Fibroblast of skin of left biceps (primary cell): ENCODE data around the gene PAPPA.
A peak's percentile ranks its signal among the peaks of the same experiment; 100 is the strongest.

Source experiments
- DNase-seq, 2 experiments: peaks; one replicate each; pipeline ENCODE4 v3.0.0-alpha.2; 2013; ENCODE audit warnings: low read depth in 2 of 2

PAPPA gene

DNA sequence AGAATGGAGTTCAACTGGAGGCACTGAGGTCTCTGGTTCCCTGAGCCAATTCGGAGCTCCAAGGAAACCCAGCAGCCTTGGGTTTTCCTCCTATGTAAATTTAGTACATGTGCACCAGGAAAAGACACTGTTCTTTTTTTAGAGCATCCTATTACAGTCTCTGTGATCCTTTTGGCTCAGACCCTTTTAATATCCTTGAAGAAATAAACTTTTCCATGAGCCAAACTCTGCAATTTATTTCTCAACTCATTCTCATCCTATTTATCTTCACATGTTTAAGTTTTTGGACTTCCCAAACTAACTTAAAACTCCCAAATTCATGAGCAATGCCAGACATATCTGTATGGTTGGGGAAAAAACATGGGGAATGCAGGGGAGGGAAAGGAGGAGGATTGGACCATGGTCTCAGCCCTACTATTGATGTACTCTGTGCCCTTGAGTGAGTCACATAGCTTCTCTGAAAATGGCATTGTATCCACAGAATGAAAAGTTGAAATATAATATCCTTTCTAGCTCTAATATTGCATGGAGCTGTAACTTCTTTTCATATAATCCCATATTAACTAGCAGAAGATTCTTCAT, 76.6 kb downstream of the PAPPA start:
- DNase-seq = no peak

DNA sequence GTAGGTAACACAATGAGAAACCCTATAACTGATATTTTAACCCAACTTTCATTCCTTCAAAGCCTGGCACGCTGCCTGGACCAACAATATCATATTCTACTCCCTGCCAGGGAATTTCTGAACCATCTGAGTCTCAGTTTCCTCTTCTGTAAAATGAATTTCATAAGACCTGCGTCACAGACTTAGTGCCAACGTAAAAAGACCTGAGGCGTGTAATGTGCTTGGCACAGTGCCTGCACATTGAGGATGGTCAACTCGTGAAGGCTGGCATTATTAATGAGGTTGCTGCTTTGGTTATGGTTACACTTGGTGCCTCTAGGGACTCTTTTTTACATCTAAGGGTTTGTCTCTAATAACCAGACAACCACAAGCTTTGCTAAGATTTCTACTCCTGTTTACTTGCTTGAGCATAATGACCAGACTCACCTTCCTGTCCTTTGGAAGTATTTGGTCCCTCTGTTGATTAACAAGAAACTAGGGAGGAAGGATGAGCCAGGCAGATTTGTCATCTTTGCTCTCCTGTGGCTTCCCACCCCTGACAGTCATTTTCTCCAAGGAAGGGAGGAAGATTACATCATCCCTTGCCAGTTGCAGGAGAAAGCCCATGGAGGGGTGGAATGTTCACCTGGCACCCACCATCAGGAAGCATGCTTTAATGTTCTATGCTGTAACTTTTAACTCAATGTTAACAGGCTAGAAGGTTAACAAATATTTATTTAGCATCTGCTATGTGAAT, 79.0 kb downstream of the PAPPA start:
- no peak for DNase-seq

DNA sequence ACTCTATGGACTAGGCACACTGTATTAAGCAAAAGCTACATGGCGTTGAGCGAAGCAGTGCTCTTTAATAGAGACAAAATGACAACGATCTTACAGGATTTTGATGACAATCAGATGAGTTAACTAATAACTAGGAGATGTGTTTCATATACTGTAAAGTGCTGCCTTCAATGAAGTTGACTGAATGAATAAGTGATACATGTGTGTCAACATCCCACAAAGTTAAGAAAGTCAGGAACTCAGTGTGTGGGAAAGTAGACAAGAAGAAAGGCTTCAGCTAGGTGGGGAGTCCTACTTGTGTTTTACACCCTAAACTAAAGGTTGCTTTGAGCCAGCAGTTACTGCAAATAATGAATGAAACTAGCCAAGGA, 79.6 kb downstream of the PAPPA start:
- no peak for DNase-seq

DNA sequence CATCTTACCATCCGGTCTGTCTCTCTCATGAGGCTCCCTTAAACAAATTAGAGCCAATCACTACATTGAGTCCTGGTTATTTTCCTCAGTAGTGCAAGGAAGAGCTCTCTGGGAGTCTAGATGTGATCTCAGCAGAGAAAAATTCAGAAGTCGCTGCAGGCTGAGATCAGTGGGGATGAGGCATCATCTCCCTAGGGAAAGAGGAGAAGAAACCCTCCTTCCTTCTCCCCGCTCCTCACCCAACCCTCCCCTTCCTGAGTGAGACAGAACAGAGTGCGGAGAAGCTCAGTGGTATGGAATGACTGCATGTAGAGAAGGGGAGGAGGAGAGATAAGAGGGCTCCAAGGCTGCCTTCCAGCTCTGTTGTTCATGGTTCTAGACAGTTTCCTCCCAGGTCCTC, 80.5 kb downstream of the PAPPA start:
- DNase-seq = peak; percentile 97 to 98

DNA sequence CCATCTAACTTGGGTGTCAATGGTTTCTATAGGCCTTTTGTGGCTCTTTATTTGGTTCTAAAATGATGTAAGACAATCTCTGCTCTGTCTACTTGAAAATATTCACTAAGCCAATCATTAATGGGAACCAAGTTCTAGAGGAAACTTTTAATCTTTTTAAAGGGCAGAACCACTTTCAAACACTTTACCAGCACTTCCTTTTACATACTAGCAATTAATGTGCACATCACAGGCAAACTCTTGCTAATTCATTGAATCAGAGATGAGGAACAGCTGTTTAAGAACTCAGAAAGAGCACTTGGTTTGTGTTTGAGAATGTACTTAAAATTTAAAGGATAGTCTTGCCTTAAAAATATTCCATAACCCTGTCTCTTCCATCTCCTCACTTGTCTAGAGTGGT, 83.4 kb downstream of the PAPPA start:
- DNase-seq = no peak

DNA sequence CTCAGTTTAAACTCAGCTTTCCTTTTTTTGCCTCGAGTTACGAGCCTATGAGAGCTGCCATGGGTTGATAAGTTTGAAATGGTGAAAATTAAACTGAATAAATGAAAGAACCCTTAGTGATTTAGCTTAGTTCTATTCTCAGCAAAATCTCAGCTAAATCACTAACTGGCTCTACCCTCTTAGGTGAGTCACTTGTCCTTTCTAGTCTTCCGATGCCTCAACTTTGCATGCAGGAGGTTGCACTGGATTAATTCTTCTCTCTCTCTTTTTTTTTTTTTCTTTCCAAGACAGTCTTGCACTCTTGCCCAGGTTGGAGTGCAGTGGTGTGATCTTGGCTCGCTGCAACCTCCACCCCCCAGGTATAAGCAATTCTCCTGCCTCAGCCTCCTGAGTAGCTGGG, 83.9 kb downstream of the PAPPA start:
- DNase-seq = no peak

DNA sequence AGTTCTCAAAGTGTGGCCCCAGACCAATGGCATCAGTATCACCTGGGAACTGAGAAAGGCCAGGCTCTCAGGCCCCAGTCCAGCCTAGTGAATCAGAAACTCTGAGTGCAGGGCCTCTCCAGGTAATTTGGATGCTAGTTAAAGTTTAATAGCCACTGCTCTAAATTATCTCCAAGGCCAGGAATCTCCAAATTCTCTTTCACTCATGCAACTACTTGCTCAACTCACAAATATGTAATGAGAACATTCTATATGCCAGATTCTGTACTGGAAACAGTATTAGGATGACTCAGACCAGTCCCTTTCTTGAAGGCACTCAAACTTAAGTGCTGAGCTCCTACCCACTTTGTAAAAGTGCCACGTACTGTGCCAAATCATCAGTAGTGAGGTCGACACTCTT, 84.6 kb downstream of the PAPPA start:
- DNase-seq = peak; percentile 67 to 72

DNA sequence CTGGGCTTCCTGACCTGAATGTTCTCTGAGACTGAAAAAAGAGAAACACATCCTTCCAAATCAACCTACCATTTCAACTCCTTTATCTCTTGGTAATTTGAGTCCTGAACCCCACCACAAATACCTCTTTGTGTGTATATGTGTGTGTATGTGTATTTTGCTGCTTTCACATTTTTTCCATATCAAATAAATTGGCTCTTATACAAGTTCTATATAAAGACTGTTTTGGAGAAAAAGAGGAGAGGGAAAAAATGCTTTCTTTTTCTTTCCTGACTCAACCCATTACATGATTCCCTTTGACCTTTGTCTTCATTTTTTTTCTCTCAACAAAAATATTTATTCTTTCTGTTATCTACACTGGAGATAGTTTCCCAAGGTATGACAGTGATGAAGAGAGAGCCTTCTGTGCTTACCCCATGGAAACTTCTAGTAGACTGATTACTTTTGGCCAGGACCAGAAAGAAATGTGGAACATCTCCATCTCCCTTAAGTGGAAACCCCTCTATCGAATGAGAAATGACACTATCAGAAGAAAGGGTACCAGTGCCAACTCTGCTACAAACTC, 85.3 kb downstream of the PAPPA start:
- DNase-seq = no peak

DNA sequence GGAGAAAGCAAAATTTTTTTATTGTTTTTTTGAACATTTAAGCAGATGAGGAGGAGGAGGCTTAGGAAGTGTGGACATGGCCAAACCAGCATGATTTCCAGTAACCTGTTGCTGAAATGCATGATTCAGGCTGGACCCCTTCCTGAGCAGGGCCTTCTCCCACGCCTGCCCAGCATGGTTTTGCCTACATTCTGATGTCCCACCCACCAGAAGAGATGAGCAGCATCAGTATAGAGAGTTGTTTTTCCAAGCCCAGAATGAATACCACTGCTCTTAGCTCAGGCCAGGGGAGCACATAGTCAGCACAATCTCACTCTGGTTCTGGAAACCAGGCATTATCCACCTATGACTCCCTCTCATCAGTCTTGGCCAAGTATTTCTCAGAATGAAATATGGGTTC, 90.1 kb downstream of the PAPPA start:
- DNase-seq = no peak

DNA sequence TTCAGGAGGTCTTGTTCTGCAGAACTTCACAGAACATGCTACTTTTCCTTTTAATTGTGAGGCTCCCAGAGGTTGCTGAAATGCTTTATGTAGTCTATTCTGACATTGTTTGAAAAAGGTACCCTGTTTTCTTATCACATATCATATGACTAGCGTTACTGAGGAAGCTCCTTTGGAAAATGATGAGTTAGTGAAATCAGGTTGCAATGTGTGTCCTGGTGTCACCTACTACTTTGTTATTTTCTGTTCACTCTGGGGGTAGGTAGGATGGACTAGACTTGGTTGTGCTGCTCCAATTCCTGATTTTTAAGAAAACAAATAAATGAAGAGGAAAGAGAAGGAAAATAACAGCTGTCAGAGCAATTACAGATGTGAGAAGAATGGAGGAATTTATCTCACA, 93.7 kb downstream of the PAPPA start:
- DNase-seq = no peak

DNA sequence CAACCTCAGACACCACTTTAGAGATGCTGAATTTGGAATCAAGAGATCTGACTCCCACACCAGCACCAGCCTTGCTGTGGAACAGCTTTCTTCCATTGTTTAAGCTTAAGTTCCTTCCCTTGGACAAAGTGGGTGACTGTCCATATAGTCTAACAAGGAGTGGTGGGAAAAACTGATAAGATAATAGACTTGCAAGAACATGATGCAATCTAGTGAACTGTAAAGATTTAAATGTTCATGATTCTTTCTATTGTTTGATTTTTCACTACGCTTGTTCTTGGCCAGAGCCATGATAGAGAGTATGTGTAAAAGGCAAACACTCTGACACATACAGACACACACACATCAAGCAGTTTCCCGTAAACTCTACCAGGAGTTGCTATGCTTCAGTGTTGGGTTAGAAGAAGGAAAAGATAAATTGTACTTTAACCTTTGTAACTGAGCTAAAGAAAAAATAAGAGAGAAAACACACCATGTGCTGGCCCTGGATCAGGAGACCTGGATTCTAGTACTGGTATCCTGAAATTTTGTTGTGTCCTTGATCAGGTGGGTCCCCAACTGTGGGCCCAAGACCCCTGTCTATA, 94.3 kb downstream of the PAPPA start:
- DNase-seq = no peak

DNA sequence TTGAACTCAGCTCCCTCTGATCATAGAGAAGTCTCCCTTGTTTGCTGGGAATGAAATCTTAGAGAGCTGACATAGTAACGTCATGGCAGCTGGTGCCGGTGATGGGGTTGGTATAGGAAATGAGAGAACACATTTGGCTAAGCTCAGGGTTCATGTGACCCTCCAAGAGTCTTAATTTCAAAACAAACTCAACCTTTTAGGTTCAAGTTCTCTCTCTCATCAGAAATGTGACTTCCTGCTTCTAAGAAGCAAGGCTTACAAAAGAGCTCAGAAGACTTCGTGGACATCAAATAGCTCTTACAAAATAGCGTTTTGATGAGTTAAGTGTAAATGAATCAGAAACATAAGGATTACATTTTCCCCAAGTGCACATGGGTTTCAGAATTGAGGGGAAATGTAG, 97.3 kb downstream of the PAPPA start:
- DNase-seq = peak in 1 of 2 experiments; percentile 31

DNA sequence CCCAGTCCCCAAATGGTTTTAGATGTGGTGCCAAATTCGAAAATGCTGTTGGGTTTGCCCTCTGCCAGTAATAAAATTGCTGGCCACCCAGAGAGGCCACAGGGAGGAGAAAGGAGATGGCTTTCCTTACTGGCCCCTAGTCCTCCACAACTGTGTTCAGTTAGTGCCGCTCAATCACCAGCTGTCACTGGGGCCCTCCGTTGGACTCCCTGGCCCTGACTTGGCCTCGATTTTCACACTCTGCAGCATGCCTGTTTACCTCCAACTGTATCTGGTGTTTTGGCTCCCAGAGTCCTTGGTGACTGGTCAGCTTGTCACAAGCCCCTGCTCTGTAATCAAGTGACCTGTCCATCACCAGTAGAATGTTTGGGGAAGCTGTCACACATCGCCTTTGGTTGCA, 97.8 kb downstream of the PAPPA start:
- DNase-seq = no peak

DNA sequence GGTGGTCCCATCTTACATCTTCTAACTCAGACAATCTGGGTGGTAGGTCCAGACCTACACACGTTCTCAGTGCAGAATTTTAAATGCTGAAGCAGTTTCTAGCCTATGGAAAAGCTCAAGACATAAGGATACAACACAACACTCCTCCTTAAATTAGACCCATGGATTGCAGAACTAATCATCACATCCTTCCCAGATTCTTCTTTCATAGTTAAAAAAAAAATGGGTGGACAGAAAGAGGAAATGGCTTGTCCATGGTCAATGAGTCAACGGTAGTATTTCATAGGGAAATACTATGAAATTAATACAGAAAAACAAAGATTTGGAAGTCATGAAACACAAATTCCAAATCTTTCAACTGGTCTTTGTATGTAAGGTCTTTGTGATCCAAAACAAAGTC, 106.9 kb downstream of the PAPPA start:
- no peak for DNase-seq

DNA sequence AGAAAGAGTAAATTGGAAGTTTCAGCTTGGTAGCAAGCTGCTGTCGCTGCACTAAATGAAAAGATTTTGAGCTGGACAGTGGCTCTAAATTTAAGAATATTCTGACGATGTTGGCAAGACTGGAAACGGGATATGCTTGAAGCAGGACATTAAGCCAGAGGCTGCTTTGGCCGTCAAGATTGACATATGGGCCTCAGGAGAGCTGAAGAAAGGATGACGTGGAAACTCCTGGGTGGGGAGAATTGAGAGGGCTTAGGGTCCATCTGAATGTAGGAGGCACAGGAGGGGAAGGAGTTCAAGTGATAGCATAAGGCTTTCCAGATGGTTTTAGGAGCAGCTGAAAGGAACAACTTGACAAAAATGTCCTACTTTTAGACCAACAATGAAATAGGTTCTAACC, 108.9 kb downstream of the PAPPA start:
- DNase-seq = no peak

DNA sequence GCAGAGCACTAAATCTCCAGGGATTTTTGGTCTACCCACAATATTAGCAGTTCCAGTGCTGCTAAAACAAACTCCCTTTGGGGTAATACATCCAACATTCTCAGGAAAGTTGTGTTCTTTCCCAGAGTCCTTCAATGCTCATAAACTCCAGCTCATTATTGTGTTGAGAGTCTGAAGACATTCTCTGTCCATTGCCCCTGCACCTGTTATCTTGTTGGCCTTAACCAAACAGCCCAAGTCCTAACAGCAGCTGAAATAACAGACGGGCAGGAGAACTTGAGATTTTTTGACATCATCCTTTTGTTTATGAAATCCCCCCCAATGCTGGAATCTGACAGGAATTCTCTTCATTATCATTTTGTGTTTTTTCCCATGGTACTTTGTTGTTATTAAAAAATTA, 110.8 kb downstream of the PAPPA start:
- no peak for DNase-seq

DNA sequence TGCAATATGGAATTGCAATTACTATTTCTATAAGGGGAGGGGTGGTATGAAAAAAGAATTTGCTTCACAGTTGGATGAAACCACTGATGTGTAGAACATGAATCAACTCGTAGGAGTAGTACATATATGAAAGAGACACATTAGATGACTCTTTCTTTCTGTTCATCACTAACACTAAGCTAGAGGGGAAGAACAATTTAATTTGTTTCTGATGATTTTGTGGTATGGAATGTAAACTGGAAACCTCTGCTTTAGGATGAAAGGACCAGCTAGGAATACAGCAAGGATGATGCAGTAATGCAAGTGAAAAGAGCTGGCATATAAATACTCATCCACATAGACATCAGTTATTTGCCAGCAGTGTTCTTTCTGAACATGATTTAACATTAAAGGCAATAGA, 113.4 kb downstream of the PAPPA start:
- peak; percentile 40 to 54 for DNase-seq

DNA sequence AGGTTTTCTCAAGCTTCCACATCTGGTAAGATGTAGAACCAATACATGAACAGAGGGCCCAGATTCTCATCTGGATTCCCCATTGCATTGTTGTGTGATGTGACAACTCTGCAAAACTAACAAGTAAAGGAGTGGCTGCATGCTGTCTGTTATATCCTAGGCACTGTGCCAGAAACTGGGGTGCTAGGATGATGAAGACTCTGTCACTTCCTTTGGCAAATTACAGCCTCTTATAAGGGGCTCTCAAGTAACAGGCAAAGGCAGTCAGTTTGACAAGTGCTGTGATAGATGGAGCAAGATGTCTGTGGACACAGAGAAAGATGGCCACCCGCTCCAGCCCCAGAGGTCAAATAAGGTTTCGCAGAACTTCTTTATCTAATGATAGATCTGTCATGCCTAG, 115.7 kb downstream of the PAPPA start:
- no peak for DNase-seq

DNA sequence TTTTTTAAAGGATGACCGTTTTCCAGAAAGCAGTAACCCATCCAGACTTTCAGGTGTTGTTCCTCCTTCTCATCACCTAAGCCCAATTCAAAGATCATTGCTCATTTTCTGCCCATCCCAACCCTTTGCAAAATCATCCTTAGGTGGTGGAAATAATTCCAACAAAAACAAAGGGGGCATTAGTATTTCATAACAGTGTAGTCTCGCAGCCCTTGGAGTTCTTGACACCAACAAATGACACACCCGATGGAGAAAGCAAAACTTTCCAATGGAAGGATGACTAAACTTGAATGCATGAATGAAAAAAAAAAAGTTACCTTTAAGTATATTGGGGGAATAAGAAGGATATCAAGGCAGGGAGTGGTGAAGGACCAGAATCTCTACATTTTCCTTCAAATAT, 117.0 kb downstream of the PAPPA start:
- no peak for DNase-seq

DNA sequence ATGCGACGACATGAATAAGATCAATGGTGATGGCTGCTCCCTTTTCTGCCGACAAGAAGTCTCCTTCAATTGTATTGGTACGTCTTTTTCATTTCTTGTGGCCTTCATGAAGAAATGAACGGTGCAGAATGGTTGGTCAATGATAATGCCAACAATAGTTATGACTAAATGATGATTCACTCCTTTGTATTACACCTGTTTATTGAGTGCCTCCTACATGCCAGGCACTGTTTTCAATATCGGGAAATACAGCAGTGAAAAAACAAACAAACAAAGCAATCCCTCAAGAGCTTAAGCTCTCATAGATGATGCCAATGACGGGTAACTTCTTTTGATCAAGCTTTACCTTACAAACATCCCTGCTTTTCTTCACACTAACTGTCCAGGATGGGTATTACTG, 117.7 kb downstream of the PAPPA start:
- DNase-seq = no peak

DNA sequence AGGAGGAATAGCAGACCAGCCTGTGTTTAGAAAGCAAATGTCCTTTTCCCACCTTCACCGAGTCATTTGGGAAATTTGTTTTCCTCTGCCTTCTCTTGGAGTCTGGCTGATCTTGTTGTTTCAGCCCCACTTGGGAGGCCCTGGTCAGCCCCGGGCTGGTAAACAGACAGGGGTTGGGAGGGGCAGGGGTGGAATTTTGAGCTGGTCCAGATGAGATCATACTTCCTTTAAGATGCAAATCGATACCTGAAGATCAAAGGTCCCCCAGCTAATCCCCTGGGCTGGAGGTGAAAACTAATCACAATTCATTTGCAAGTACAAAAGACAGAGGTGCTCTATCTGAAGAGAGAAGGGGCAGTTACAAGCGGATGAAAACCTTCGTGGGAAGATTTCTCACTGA, 118.4 kb downstream of the PAPPA start:
- DNase-seq = no peak

DNA sequence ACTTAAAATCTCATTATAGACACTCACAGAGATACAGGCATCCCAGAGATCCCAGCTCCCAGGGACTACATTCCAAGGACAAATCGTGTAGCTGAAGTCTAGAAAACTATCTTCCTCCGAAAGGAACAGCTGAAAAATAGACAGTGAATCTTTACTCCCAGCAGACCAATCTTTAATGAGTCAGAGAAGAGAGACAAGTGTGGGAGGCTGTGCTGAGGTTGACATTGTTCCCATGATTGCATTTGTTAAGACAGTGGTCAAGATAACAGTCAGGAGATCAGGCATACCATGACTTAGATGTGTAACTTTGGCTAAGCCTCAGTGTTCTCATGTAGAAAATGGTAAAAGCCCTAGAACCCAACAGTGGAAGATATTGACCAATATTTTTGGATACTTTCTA, 120.7 kb downstream of the PAPPA start:
- DNase-seq = no peak
